Right lobe of liver (tissue), 6 donors: ENCODE measurements around the gene IRAK1. TPM values are rescaled to one million over a fixed set of nuclear protein-coding genes. Genes with fewer than 3 reads are reported as not detected.

ENCODE experiments used
- ATAC-seq, 4 donors: fragments of 200-7000 bp; cut with Tn5 transposase; one replicate each; pipeline ENCODE4 v1.9.1; 2020; ENCODE audit warnings: mild to moderate bottlenecking in 4 of 4, moderate library complexity in 4 of 4
- DNase-seq, 3 donors: peaks; one replicate each; pipeline ENCODE4 v3.0.0-alpha.2; 2020
- H3K27ac ChIP-seq, 3 donors: fragments of 200-600 bp; one replicate each; pipeline ENCODE4 v1.8.0; 2022
- H3K27me3 ChIP-seq, 2 donors: fragments of 200-600 bp; one replicate each; pipeline ENCODE4 v1.8.0; 2022
- H3K36me3 ChIP-seq, 4 donors: fragments of 200-600 bp; sonication (generic) in 1 of 4; one replicate each; pipeline versions ENCODE4 v1.5.1 to v1.8.0; 2017 to 2022; ENCODE audit warnings: control low read depth in 1 of 4
- H3K4me1 ChIP-seq, 4 donors: fragments of 200-600 bp; sonication (generic) in 1 of 4; one replicate each; pipeline versions ENCODE4 v1.5.1 to v1.8.0; 2017 to 2022; ENCODE audit warnings: control low read depth in 1 of 4
- H3K4me3 ChIP-seq, 3 donors: fragments of 200-600 bp; one replicate each; pipeline ENCODE4 v1.8.0; 2022
- H3K9me3 ChIP-seq, 4 donors: fragments of 200-600 bp; sonication (generic) in 1 of 4; one replicate each; pipeline versions ENCODE4 v1.5.1 to v1.8.0; 2017 to 2022; ENCODE audit warnings: control low read depth in 1 of 4
- CTCF ChIP-seq, 4 donors: fragments of 200-600 bp in 3 of 4; fragments of 450-650 bp in 1 of 4; IDR thresholded peaks; one replicate each; pipeline versions ENCODE4 v1.5.1 to v1.8.0; 2016 to 2022; ENCODE audit warnings: antibody characterized with exemption in 4 of 4, mild to moderate bottlenecking in 2 of 4
- POLR2A ChIP-seq: fragments of 450-650 bp; IDR thresholded peaks from one replicate; pipeline ENCODE4 v1.6.1; 2017; ENCODE audit warnings: antibody characterized with exemption, mild to moderate bottlenecking
- WGBS: methylation state at CpG from one replicate; pipeline ENCODE4 v1.1.6; 2018; ENCODE audit warnings: low coverage, low lambda C conversion rate; ENCODE audit not compliant: insufficient coverage; ENCODE audit errors: missing lambda C conversion rate; 5-methylcytosine and 5-hydroxymethylcytosine counted together
- intact Hi-C, 2 donors: fragments of 100-400 bp; cut with DNase I; formaldehyde crosslinking; loops; one replicate each; pipeline versions ENCODE4 v1.11.2 to v1.14.1; 2022
- total RNA-seq, 6 experiments: library from RNA; depleted of rRNA in 2 of 6; stranded (reverse); fragments of >200 nt in 2 of 6; fragmentation: NEBNext Ultra II Directional in 3 of 6; extraction: Animal tissue kit (Norgen Biotek cat#: 25700) in 3 of 6; gene quantifications; one replicate each; pipeline versions ENCODE4 v1.1.0 to v1.2.4, GENCODE V29; 2016 to 2023
- donor health status: DM: no; HTN: yes; CAD: no.
- donor health status: DM: no; HTN: no; CAD: no.
- donor health status: DM: no; HTN: no; CAD: no.
- donor health status: DM: no; HTN: yes; CAD: no.
- donor health status: DM: no; HTN: yes; CAD: no.

Gene IRAK1
- total RNA-seq, 6 experiments from 2014 or later: 27.4 to 77.7 (median 41.4) TPM

GRCh38 chrX:154018518-154019060 is 1.1 kb downstream of the IRAK1 start:
- peak overlapping the region; percentile 47 to 59 (median 48) for H3K4me3 ChIP-seq
- no peak for DNase-seq
- TF ChIP-seq CTCF (IDR thresholded peaks at IDR 0.05) (no peak), POLR2A (no peak)
- 58% methylated on average over 2 of the region's 15 CpGs for WGBS
- H3K36me3 ChIP-seq: peaks cover 0 to 5% (median 0%) of the 10 kb centered on the region in 4 donors
- intact Hi-C loops: no loop called here
- peak overlapping the region in 1 of 3 donors; percentile 57 for H3K27ac ChIP-seq
- H3K27me3 ChIP-seq: no peaks in the 10 kb centered on the region
- H3K9me3 ChIP-seq: no peaks in the 10 kb centered on the region
- peaks cover 0 to 2% (median 0%) of the 10 kb centered on the region in 4 donors for H3K4me1 ChIP-seq
- no peak for ATAC-seq

- Histone ChIP-seq H3K27ac (no peak overlapping the region), H3K9me3 (no peaks in the 10 kb centered on the region), H3K27me3 (no peaks in the 10 kb centered on the region), H3K36me3 (peaks cover 0 to 5% (median 0%) of the 10 kb centered on the region in 4 donors), H3K4me3 (no peak overlapping the region), H3K4me1 (no peaks in the 10 kb centered on the region)
- no peak for TF ChIP-seq CTCF (IDR thresholded peaks at IDR 0.05)
- no peak for TF ChIP-seq POLR2A
- intact Hi-C loops: no loop called here
- DNase-seq (no peak), ATAC-seq (no peak)
- 76% methylated on average over 5 of the region's 26 CpGs for WGBS
Measured at GRCh38 chrX:154017766-154018517, 1.8 kb downstream of the IRAK1 start.

GRCh38 chrX:154016366-154017076 is 3.2 kb downstream of the IRAK1 start:
- Histone ChIP-seq H3K4me3 (no peak overlapping the region), H3K36me3 (peaks cover 0 to 5% (median 0%) of the 10 kb centered on the region in 4 donors), H3K9me3 (no peaks in the 10 kb centered on the region), H3K27me3 (no peaks in the 10 kb centered on the region), H3K4me1 (no peaks in the 10 kb centered on the region), H3K27ac (no peak overlapping the region)
- no peak for DNase-seq
- 80% methylated on average over 4 of the region's 24 CpGs for WGBS
- TF ChIP-seq CTCF (IDR thresholded peaks at IDR 0.05): no peak
- TF ChIP-seq POLR2A: no peak
- intact Hi-C loops: no loop called here
- ATAC-seq: no peak

- intact Hi-C loops: no loop called here
- ATAC-seq (no peak), DNase-seq (no peak)
- no peak overlapping the region for H3K27ac ChIP-seq
- 68% methylated on average over 3 of the region's 16 CpGs for WGBS
- peaks cover 0 to 5% (median 0%) of the 10 kb centered on the region in 4 donors for H3K36me3 ChIP-seq
- no peak overlapping the region for H3K4me3 ChIP-seq
- no peaks in the 10 kb centered on the region for H3K27me3 ChIP-seq
- no peaks in the 10 kb centered on the region for H3K9me3 ChIP-seq
- H3K4me1 ChIP-seq: peaks cover 0 to 2% (median 0%) of the 10 kb centered on the region in 4 donors
- no peak for TF ChIP-seq CTCF (IDR thresholded peaks at IDR 0.05)
- no peak for TF ChIP-seq POLR2A
Measured at GRCh38 chrX:154015581-154016264, 4.0 kb downstream of the IRAK1 start.
